CD4-positive, alpha-beta T cell treated with Interleukin-1 beta for 1 hour (primary cell): ENCODE data around the gene FOXK2.

Source experiments
- DNase-seq, 2 donors: peaks; one replicate each; pipeline ENCODE4 v3.0.0-alpha.2; 2020 to 2022

FOXK2 gene

GRCh38 chr17:82611140-82612058 is 91.9 kb downstream of the FOXK2 start:
- DNase-seq = no peak

GRCh38 chr17:82613283-82614094 is 94.0 kb downstream of the FOXK2 start:
- no peak for DNase-seq

GRCh38 chr17:82614095-82614631 is 94.6 kb downstream of the FOXK2 start:
- DNase-seq = no peak

- no peak for DNase-seq
Measured at GRCh38 chr17:82615084-82616020, 95.8 kb downstream of the FOXK2 start.

- DNase-seq = no peak
Measured at GRCh38 chr17:82616021-82616711, 96.6 kb downstream of the FOXK2 start.

GRCh38 chr17:82619211-82619610 is 99.7 kb downstream of the FOXK2 start:
- DNase-seq = no peak

- no peak for DNase-seq
Measured at GRCh38 chr17:82619641-82620040, 100.1 kb downstream of the FOXK2 start.

- DNase-seq = no peak
Measured at GRCh38 chr17:82623707-82624106, 104.2 kb downstream of the FOXK2 start.

GRCh38 chr17:82627405-82627804 is 107.9 kb downstream of the FOXK2 start:
- DNase-seq = no peak

GRCh38 chr17:82629748-82630147 is 110.2 kb downstream of the FOXK2 start:
- no peak for DNase-seq

GRCh38 chr17:82630212-82630611 is 110.7 kb downstream of the FOXK2 start:
- no peak for DNase-seq

GRCh38 chr17:82631544-82631943 is 112.0 kb downstream of the FOXK2 start:
- DNase-seq = no peak

GRCh38 chr17:82632451-82632850 is 112.9 kb downstream of the FOXK2 start:
- DNase-seq = no peak

GRCh38 chr17:82633343-82633742 is 113.8 kb downstream of the FOXK2 start:
- no peak for DNase-seq

- no peak for DNase-seq
Measured at GRCh38 chr17:82636626-82637598, 117.4 kb downstream of the FOXK2 start.

- DNase-seq = no peak
Measured at GRCh38 chr17:82638183-82638773, 118.7 kb downstream of the FOXK2 start.

- DNase-seq = no peak
Measured at GRCh38 chr17:82639628-82640027, 120.1 kb downstream of the FOXK2 start.

- DNase-seq = no peak
Measured at GRCh38 chr17:82640036-82640435, 120.5 kb downstream of the FOXK2 start.

- DNase-seq = no peak
Measured at GRCh38 chr17:82642022-82642421, 122.5 kb downstream of the FOXK2 start.

GRCh38 chr17:82644148-82644547 is 124.6 kb downstream of the FOXK2 start:
- DNase-seq = no peak
